Prostate gland (tissue), 2 donors: ENCODE results near the gene FOXI1. TPM values are rescaled to one million over a fixed set of nuclear protein-coding genes. Genes with fewer than 3 reads are reported as not detected.

Experiments used
- DNase-seq: peaks from one replicate; pipeline ENCODE4 v3.0.0-alpha.2; 2019; ENCODE audit warnings: low spot score
- H3K27ac ChIP-seq, 2 donors: fragments of 200-600 bp; sonication (generic); 2 replicates each; pipeline ENCODE4 v1.5.1; 2017 to 2019
- H3K27me3 ChIP-seq: fragments of 200-600 bp; sonication (generic); replicated peaks from 2 replicates; pipeline ENCODE4 v1.5.1; 2019; ENCODE audit not compliant: insufficient read depth
- H3K36me3 ChIP-seq, 2 donors: fragments of 200-600 bp; sonication (generic); 1 replicate in 1 of 2; 2 replicates in 1 of 2; pipeline versions ENCODE4 v1.5.1 to v1.8.1; 2017 to 2019
- H3K4me1 ChIP-seq: fragments of 200-600 bp; sonication (generic); replicated peaks from 2 replicates; pipeline ENCODE4 v1.5.1; 2019
- H3K4me3 ChIP-seq, 2 donors: fragments of 200-600 bp; sonication (generic); 2 replicates each; pipeline ENCODE4 v1.5.1; 2017 to 2019
- H3K9me3 ChIP-seq: fragments of 200-600 bp; sonication (generic); 2 replicates; pipeline ENCODE4 v1.5.1; 2017
- POLR2A ChIP-seq: fragments of 450-650 bp; IDR thresholded peaks from one replicate; pipeline ENCODE4 v1.6.1; 2016; ENCODE audit warnings: antibody characterized with exemption, mild to moderate bottlenecking
- POLR2AphosphoS5 ChIP-seq: sonication (generic); formaldehyde crosslinking; IDR thresholded peaks from one replicate; pipeline ENCODE4 v1.6.1; 2017; ENCODE audit warnings: antibody characterized with exemption
- WGBS: methylation state at CpG from one replicate; pipeline ENCODE4 v1.1.5; 2018; 5-methylcytosine and 5-hydroxymethylcytosine counted together
- intact Hi-C: fragments of 100-400 bp; cut with DNase I; formaldehyde crosslinking; loops from one replicate; pipeline ENCODE4 v1.14.2; 2022
- total RNA-seq, 2 donors: library from RNA; depleted of rRNA; stranded (reverse); fragments of >200 nt; gene quantifications; one replicate each; pipeline ENCODE4 v1.1.0, GENCODE V29; 2016
- TF ChIP-seq, protein P1 (sequence below), 4 experiments: fragments of 200-600 bp in 2 of 4; fragments of 450-650 bp in 2 of 4; sonication (generic) in 2 of 4; IDR thresholded peaks; 1 replicate in 3 of 4; 2 replicates in 1 of 4; pipeline ENCODE4 v1.5.1; 2016 to 2019; ENCODE audit warnings: antibody characterized with exemption in 4 of 4, mild to moderate bottlenecking in 2 of 4, moderate library complexity in 2 of 4

FOXI1 gene
- total RNA-seq, 2 donors from 2014 or later = 1.2 TPM; not detected in 1

GRCh38 chr5:170126061-170126460, 20.4 kb downstream of the FOXI1 start:
- Histone ChIP-seq H3K4me1 (no peaks in the 10 kb centered on the region), H3K4me3 (no peak overlapping the region), H3K27ac (no peak overlapping the region), H3K36me3 (no peaks in the 10 kb centered on the region), H3K27me3 (no peaks in the 10 kb centered on the region), H3K9me3 (no peaks in the 10 kb centered on the region)
- no peak for TF ChIP-seq POLR2A
- no peak for DNase-seq
- 80% methylated on average over 1 of the region's 1 CpG for WGBS
- intact Hi-C loops = no loop called here

- H3K4me1 ChIP-seq = no peaks in the 10 kb centered on the region
- no peaks in the 10 kb centered on the region for H3K36me3 ChIP-seq
- intact Hi-C loops = no loop called here
- H3K27me3 ChIP-seq = no peaks in the 10 kb centered on the region
- H3K27ac ChIP-seq = no peak overlapping the region
- TF ChIP-seq, protein P1, sequence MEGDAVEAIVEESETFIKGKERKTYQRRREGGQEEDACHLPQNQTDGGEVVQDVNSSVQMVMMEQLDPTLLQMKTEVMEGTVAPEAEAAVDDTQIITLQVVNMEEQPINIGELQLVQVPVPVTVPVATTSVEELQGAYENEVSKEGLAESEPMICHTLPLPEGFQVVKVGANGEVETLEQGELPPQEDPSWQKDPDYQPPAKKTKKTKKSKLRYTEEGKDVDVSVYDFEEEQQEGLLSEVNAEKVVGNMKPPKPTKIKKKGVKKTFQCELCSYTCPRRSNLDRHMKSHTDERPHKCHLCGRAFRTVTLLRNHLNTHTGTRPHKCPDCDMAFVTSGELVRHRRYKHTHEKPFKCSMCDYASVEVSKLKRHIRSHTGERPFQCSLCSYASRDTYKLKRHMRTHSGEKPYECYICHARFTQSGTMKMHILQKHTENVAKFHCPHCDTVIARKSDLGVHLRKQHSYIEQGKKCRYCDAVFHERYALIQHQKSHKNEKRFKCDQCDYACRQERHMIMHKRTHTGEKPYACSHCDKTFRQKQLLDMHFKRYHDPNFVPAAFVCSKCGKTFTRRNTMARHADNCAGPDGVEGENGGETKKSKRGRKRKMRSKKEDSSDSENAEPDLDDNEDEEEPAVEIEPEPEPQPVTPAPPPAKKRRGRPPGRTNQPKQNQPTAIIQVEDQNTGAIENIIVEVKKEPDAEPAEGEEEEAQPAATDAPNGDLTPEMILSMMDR (IDR thresholded peaks at IDR 0.05) = no peak
- TF ChIP-seq POLR2A (no peak), POLR2AphosphoS5 (no peak)
- no peak overlapping the region for H3K4me3 ChIP-seq
- DNase-seq = no peak
- H3K9me3 ChIP-seq = no peaks in the 10 kb centered on the region
- 81% methylated on average over 1 of the region's 1 CpG for WGBS
Measured at GRCh38 chr5:170126626-170127025, 20.9 kb downstream of the FOXI1 start.

DNA sequence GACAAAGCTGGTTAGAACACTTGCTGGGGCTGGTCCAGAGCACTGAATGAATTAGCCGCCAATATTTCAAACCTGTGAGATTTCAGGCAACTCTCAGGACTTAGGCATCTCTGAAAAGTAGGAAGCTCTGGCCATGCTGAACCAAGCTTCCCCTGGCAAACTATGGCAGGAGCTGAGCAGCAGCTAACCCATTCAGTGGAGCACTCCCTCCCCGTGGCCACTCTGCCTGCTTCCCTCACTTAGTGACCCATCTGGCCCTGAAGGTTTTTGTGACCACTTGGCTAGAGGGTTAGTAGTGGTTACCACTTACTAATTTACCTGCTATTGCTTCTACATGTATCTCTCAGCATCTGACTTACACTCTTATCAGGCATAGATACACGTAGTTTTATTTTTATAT, 25.5 kb downstream of the FOXI1 start:
- WGBS = 67% methylated on average over 3 of the region's 3 CpGs
- H3K9me3 ChIP-seq = no peaks in the 10 kb centered on the region
- intact Hi-C loops = no loop called here
- DNase-seq = no peak
- no peaks in the 10 kb centered on the region for H3K27me3 ChIP-seq
- no peaks in the 10 kb centered on the region for H3K36me3 ChIP-seq
- H3K4me3 ChIP-seq = no peak overlapping the region
- no peaks in the 10 kb centered on the region for H3K4me1 ChIP-seq
- no peak overlapping the region for H3K27ac ChIP-seq
- TF ChIP-seq POLR2AphosphoS5 (no peak), POLR2A (no peak)
- TF ChIP-seq, protein P1 (IDR thresholded peaks at IDR 0.05) = no peak

DNA sequence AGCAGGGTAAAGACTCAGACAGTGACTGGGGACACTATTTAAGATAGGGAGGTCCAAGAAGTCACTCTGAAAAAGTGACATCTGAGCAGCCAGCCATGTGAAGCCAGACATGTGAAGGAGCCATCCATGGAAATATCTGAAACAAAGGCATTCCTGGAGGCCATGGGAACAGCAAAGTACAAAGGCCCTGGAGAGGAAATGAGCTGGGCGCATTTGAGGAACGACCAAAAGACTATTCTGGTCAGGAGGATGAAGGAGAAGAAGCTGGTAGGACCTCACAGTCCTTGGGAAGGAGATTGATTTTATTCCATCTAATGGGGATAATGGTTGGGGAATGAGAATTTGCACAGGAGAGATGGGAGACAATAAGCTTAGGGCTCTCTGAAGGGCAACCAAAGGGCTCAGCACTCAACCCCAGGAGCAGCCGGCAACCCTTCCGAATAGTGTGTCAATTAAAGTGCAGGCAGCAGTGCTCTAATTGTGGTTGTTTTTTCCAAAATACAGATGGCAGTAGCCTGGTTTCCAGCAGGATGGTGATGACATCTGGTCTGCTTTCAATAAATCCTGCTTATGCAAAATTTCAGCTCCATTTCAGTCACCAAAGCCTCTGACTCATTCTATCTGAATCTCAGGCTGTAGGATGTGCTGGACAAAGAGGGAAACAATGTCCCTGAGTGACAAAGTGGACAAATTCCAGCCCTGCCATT, 26.7 kb downstream of the FOXI1 start:
- Histone ChIP-seq H3K9me3 (no peaks in the 10 kb centered on the region), H3K27ac (no peak overlapping the region), H3K4me3 (no peak overlapping the region), H3K27me3 (no peaks in the 10 kb centered on the region), H3K4me1 (no peaks in the 10 kb centered on the region), H3K36me3 (no peaks in the 10 kb centered on the region)
- TF ChIP-seq POLR2AphosphoS5 (no peak), POLR2A (no peak)
- TF ChIP-seq, protein P1 (IDR thresholded peaks at IDR 0.05) = no peak
- no peak for DNase-seq
- intact Hi-C loops = no loop called here
- WGBS = 70% methylated on average over 4 of the region's 4 CpGs

GRCh38 chr5:170132976-170133448, 27.3 kb downstream of the FOXI1 start:
- Histone ChIP-seq H3K9me3 (no peaks in the 10 kb centered on the region), H3K27ac (no peak overlapping the region), H3K4me1 (no peaks in the 10 kb centered on the region), H3K27me3 (no peaks in the 10 kb centered on the region), H3K4me3 (no peak overlapping the region), H3K36me3 (no peaks in the 10 kb centered on the region)
- intact Hi-C loops = no loop called here
- TF ChIP-seq POLR2AphosphoS5 (no peak), POLR2A (no peak)
- TF ChIP-seq, protein P1 (IDR thresholded peaks at IDR 0.05) = no peak
- WGBS = 87% methylated on average over 3 of the region's 3 CpGs
- DNase-seq = no peak
